GM12801 (cell line): ENCODE results near the gene TMC3.

Source experiments
- CTCF ChIP-seq: IDR thresholded peaks from one replicate; pipeline ENCODE4 v1.5.1; 2011; ENCODE audit warnings: control low read depth; ENCODE audit not compliant: insufficient read length; ENCODE audit errors: extremely low read depth

TMC3 gene

DNA sequence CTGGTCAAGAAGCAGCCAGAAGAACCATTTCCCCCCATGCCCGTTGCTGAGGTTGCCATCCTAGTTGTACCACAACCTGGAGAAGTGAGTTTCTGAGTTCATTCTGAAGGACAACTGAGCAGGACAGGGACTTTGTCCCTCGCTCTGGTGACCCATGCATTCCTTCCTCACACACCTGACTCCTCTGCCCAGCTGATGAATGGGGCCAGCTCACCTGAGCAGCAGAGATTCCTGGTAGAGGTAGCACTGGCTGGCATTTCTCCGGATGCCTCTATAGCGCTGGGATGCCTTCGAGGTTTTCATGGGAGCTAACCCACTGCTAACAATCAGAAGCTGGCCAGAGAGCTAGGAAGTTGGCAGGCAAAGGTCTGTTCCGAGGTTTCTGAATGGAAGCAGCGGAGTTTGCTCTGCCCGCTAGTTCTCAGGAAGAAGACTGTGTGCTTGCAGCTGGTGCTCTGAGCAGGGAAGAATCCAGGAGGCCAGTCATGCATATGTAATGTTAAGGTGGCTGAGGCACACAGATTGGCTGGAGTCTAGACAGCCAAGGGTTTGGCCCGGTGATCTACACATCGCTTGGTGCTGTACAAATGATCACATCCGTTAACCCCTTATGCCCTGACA, at the start of gene TMC3:
TSS of gene TMC3 (minus strand) at position 439 of the 621 bp plus-strand sequence. CDS start at position 303, 136 bp downstream.
- no peak for TF ChIP-seq CTCF

- TF ChIP-seq CTCF = no peak
Measured at GRCh38 chr15:81421461-81421860, 47.4 kb upstream of the TMC3 start.

- TF ChIP-seq CTCF = no peak
Measured at GRCh38 chr15:81419332-81419943, 45.4 kb upstream of the TMC3 start.

DNA sequence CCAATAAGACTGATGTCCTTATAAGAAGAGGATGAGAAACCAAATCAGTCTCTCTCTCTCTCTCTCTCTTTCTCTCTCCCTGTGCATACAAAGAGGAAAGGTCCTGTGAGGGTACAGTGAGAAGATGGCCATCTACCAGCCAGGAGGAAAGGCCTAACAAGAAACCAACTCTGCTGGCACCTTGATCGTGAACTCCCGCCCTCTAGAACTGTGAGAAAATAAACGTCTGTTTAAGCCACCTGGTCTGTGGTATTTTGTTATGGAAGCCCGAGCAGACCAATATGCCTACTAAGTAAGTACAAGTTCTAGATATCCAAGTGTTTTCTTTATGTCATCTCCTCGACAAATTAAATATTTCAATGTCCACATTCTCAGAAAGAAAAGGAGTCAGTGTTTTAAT, 44.9 kb upstream of the TMC3 start:
- no peak for TF ChIP-seq CTCF

GRCh38 chr15:81418444-81418843, 44.4 kb upstream of the TMC3 start:
- TF ChIP-seq CTCF = no peak

DNA sequence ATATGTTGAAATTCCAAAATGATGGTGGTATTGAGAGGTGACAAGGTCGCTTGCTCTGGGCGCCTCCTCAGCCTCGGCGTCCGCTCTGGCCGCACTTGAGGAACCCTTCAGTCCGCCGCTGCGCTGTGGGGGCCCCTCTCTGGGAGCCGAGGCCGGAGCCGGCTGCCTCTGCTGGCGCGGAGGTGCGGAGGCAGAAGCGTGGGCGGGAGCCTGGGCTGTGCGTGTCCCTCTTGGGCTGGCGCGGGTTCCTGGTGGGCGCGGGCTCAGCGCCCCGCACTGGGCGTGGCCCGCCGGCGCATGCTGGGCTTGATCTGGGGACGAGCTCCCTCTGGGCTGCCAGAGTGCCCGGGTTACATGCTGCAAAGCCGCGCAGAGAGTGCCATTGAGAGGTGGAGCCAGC, 39.8 kb upstream of the TMC3 start:
- no peak for TF ChIP-seq CTCF

DNA sequence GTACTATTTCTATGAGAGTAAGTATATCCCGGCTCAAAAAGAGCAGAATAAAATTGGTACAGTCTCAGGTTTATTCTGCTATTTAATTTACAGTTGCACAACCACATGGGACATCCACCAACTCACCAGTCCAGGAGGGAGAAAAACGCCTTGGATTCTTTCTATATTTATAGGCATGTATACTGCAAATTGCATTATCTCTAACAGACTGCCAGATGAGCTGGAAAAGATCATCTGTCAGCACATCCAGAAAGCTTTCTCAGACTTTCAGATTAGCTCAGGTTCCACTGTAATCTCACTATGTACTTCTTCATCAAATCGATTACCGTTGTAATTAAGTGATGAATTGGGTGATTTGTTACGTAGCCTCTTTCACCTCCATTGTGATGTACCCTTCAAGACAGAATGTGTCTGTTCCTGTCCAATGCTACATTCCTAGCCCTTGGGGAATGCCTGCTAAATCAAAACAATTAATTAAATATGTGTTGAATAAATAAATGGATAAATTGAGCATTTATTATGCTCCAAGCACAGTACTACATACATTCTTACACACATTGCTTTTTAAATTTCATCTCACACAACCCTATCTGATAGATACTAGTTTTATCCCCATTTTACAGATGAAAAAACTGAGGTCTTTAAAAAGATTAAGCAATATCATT, 38.1 kb upstream of the TMC3 start:
- no peak for TF ChIP-seq CTCF
